Fibroblast of skin of back (primary cell): ENCODE results near the gene MAP1B.
A peak's percentile ranks its signal among the peaks of the same experiment; 100 is the strongest.

Experiments used
- DNase-seq: peaks from one replicate; pipeline ENCODE4 v3.0.0-alpha.2; 2013

The MAP1B gene

DNA sequence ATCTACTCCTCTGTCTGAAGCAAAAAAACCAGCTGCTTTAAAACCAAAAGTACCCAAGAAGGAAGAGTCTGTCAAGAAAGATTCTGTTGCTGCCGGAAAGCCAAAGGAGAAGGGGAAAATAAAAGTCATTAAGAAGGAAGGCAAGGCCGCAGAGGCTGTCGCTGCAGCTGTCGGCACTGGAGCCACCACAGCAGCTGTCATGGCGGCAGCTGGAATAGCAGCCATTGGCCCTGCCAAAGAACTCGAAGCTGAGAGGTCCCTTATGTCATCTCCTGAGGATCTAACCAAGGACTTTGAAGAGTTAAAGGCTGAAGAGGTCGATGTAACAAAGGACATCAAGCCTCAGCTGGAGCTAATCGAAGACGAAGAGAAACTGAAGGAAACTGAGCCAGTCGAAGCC is 88.3 kb downstream of the MAP1B start:
- DNase-seq = no peak

DNA sequence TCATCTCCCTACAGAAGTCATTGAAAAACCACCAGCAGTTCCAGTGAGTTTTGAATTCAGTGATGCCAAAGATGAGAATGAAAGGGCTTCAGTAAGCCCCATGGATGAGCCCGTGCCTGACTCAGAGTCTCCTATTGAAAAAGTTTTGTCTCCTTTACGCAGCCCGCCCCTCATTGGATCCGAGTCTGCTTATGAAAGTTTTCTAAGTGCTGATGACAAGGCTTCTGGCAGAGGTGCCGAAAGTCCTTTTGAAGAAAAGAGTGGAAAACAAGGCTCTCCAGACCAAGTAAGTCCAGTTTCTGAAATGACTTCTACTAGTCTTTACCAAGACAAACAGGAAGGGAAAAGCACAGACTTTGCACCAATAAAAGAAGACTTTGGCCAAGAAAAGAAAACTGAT is 90.1 kb downstream of the MAP1B start:
- DNase-seq = no peak

DNA sequence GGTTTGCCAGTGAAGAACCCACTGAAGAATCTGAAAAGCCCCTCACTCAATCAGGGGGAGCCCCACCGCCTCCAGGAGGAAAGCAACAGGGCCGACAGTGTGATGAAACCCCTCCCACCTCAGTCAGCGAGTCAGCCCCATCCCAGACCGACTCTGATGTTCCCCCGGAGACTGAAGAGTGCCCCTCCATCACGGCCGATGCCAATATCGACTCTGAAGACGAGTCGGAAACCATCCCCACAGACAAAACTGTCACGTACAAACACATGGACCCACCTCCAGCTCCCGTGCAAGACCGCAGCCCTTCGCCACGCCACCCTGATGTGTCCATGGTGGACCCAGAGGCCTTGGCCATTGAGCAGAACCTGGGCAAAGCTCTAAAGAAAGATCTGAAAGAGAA is 92.4 kb downstream of the MAP1B start:
- no peak for DNase-seq

DNA sequence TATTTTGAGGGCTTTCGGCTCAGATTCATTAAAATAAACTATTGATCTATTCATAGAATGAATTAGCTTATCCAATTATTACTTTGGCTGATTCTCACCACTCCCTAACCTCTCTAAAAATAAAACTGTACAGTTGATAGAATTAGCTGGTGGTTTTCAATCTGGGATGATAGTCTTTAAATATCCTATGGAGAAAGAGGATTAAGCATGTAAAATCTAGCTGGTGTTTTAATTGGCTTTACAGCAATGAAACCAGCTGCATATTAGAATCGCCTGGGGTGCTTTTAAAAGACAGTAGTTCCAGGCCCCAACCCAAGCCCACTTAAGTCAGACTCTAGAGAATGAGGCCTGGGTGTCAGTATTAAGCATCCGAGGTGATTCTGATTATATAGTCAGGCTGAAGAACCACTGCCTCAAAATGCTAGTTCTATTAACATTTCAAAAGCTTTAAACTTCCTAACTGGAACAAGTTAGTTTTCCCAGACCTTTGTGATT is 95.1 kb downstream of the MAP1B start:
- DNase-seq = no peak

- DNase-seq = peak; percentile 58
Measured at GRCh38 chr5:72203251-72203845, 96.1 kb downstream of the MAP1B start.

GRCh38 chr5:72204946-72205345 is 97.7 kb downstream of the MAP1B start:
- DNase-seq = no peak

DNA sequence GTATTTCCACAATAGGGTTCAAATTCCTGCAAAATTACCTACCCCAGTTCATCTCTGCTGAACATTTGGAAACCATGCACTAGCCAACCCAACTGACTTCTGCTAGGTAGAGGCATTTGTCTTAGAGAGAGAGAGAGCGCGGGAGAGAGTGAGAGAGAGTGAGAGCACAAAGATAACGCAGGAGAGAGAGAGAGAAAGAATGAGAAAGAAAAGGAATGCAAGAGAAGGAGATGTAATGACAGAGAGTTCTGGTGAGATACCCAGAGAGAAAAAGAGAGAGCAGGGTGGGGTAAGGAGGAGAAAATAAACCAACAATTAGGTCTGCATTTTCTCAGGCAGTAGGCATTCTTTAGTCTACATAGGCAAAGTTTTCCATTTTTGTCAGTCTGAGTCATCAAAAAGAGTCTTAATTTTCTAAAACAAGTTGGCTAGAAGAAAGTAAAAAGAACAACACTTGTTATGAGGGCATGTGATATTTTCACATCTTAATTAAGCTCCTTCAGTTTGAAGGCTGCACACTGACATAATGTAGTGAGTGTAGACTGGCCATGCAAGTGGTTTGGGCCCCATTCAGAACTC is 98.2 kb downstream of the MAP1B start:
- DNase-seq = peak; percentile 75

- DNase-seq = no peak
Measured at GRCh38 chr5:72206160-72206559, 98.9 kb downstream of the MAP1B start.

- no peak for DNase-seq
Measured at GRCh38 chr5:72206994-72207393, 99.7 kb downstream of the MAP1B start.

DNA sequence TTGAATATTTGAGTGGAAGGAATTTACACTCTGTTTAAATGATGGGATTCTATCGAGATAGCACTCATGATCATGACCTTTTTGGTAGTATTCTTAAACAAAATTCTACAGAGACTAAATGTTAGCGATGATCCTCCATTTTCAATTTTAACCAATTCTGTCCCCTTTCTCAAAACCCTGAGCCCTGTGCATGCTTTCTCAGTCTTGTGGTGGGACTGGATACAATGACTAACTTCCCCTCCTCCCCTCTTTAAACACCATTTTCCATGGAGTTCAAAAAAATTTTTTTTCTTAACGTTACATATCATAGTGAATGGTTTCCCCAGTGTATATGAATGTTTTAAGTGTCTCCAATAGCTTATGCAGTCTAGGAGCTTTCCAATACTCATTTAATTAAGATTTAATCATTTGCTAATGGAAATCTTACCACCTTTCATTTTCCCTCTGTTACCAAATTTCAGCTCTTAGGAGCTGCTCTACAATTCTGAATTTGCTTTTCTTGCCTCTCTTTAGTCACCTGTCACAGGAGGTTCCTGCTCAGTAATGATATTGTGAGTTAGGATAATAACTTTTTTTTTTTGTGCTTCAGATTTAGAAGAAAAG is 101.2 kb downstream of the MAP1B start:
- DNase-seq = no peak

DNA sequence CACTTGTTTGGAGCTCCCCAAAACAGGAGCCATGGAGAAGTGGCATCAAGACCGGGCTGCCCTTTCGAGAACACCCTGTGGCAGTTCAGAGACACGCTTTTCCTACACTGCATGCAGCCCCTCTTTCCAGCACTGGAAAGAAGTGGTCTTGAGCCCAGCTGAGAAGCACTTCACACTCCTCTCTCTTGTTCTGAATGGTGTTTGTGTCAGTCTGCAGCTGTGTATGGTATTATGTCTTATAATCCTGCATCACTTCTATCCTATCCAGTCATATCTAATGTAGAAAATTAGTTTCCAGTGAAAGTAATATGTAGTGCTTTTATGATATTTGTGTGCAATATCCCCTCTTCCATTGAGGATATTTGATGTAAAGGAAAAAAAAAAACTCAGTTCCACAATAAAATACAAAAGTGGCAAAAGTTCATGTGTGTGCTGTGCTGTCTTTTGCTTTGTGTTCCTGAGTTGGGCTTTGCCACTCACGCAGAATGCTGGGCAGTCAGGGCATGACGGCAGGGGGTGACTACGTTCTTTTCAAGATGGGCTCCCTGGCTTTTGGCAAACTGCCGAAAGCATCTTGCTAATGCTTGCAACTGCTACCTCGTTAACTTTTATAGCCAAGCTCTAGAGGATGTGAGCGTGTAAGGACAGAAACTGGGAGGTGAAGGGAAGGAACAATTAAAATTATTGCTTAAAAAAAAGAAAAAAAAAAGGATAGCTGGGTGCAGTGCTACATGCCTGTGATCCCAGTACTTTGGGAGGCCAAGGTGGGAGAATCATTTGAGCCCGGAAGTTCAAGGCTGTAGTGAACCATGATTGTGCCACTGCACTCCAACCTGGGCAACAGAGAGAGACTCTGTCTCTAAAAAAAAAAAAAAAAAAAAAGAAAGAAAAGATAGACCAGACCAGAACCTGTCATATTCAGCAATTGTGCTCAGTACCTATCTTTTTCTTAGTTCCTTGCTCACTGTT is 102.2 kb downstream of the MAP1B start:
- DNase-seq = peak; percentile 41

GRCh38 chr5:72210888-72211678 is 103.8 kb downstream of the MAP1B start:
- DNase-seq = peak; percentile 91

GRCh38 chr5:72212171-72212570 is 104.9 kb downstream of the MAP1B start:
- DNase-seq = no peak

GRCh38 chr5:72213482-72213881 is 106.2 kb downstream of the MAP1B start:
- no peak for DNase-seq

GRCh38 chr5:72214168-72214567 is 106.9 kb downstream of the MAP1B start:
- DNase-seq = no peak

- DNase-seq = no peak
Measured at GRCh38 chr5:72216756-72217155, 109.5 kb downstream of the MAP1B start.

GRCh38 chr5:72221099-72221498 is 113.8 kb downstream of the MAP1B start:
- DNase-seq = no peak

- no peak for DNase-seq
Measured at GRCh38 chr5:72221541-72221940, 114.3 kb downstream of the MAP1B start.

DNA sequence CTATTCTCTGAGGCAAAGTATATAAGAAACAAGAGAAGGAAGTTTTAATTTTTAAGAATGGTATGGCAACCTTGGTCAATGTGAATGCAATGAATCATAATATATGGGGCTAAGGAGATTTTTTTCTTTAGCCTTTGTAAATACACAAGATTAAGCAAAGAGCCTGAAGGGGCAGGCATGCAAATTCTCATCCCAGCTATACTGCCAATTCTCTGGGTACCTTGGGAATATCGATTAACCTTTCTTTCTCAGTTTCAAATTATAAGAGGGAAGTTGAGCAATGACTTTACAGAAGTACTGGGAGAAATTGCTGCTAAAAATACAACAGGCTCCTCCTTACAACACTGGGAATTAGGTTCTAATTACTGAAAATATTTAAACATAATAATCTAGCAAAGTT is 115.2 kb downstream of the MAP1B start:
- DNase-seq = no peak

DNA sequence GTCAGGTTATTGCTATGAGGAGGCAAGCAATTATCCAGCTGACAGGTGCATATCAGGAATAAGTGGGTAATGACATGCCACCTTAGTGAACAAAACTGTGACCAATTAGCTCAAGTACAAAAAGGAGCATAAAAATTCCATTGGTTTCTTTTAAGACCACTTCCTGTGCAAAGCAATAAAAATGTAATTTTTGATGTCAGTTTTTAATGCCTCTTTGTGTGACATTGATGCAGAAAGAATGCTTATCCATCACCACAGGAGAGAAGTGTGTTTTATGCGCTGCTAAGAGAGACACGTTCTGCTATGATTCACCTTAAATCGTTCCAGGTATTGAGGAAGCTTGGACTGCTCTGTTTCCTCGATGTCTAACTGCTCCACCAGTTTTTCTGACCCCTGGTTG is 116.1 kb downstream of the MAP1B start:
- DNase-seq = no peak

DNA sequence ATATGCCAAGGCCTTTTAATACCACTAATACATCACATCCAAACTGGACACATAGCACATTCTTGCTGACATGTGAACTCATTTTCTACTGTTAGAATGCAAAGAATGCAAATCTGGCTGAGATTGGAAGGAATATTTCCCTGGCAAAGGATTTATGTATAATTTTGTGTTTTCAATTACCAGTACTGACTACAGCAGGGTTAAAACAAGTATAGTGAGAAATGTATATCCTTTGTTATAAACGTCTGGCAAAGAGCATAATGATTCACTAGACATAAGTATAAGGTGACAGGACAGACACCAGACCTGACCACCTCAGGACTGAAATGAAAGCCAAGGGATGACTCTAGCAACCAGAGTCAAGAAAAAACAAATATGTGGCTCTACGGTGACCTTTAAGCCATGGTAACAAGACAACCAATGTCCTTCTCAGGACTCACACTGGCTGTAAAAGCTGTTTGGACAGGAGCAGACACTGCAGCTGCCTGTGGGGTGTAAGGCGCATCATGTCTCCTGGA is 117.7 kb downstream of the MAP1B start:
- peak; percentile 85 for DNase-seq

DNA sequence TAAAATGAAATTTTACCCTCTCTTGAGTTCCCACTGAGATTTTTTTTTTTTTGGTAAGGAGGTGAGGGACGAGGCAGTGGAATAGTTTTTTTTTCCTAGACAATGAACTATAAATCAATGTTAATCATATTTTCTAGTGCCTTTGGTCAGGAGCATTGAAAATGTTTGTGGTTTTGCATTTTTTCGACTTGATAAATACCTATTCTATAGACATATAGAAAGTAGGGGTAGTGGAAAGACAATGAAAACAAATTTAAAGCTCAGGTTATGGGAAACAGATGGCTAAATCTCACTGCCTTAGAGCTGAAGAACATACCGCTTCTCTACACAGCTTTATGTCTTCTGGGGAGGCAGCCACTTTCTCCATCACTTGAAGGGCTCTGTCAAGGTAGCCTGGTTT is 118.5 kb downstream of the MAP1B start:
- no peak for DNase-seq
